H9 (cell line): ENCODE measurements around the gene BZW1. TPM values are rescaled to one million over a fixed set of nuclear protein-coding genes. Genes with fewer than 3 reads are reported as not detected.

Experiments
- DNase-seq: peaks from one replicate; pipeline ENCODE4 v3.0.0-alpha.2; 2017
- H2AFZ ChIP-seq: one replicate; pipeline ENCODE4 v1.6.1; 2013; ENCODE audit warnings: mild to moderate bottlenecking, low read length, control low read depth, moderate library complexity
- H2AK5ac ChIP-seq: 2 replicates; pipeline ENCODE4 v1.6.1; 2013; ENCODE audit warnings: low read length, control low read depth, mixed read lengths; ENCODE audit not compliant: insufficient read length
- H2BK120ac ChIP-seq: one replicate; pipeline ENCODE4 v1.6.1; 2013; ENCODE audit warnings: low read depth, mild to moderate bottlenecking, low read length, control low read depth, inconsistent platforms; ENCODE audit not compliant: poor library complexity, severe bottlenecking
- H2BK12ac ChIP-seq: 2 replicates; pipeline ENCODE4 v1.6.1; 2013; ENCODE audit warnings: low read length, control low read depth, mixed read lengths, low read depth; ENCODE audit not compliant: insufficient read length
- H2BK15ac ChIP-seq: 2 replicates; pipeline ENCODE4 v1.6.1; 2013; ENCODE audit warnings: low read depth, low read length, control low read depth
- H2BK20ac ChIP-seq: one replicate; pipeline ENCODE4 v1.6.1; 2013; ENCODE audit warnings: low read depth, mild to moderate bottlenecking, low read length, control low read depth, inconsistent platforms; ENCODE audit not compliant: poor library complexity, severe bottlenecking
- H2BK5ac ChIP-seq: 2 replicates; pipeline ENCODE4 v1.6.1; 2013; ENCODE audit warnings: low read length, control low read depth, mixed read lengths; ENCODE audit not compliant: insufficient read length
- H3K14ac ChIP-seq: 2 replicates; pipeline ENCODE4 v1.6.1; 2013; ENCODE audit warnings: low read length, control low read depth; ENCODE audit not compliant: insufficient read depth
- H3K18ac ChIP-seq: 2 replicates; pipeline ENCODE4 v1.6.1; 2013; ENCODE audit warnings: low read depth, mild to moderate bottlenecking, mixed read lengths, low read length, control low read depth; ENCODE audit not compliant: insufficient read length
- H3K23ac ChIP-seq: 2 replicates; pipeline ENCODE4 v1.6.1; 2013; ENCODE audit warnings: low read length, control low read depth, mixed read lengths, low read depth; ENCODE audit not compliant: insufficient read length
- H3K23me2 ChIP-seq: 2 replicates; pipeline ENCODE4 v1.6.1; 2013; ENCODE audit warnings: low read depth, mild to moderate bottlenecking, mixed read lengths, low read length, control low read depth; ENCODE audit not compliant: insufficient read length, poor library complexity, severe bottlenecking
- H3K27ac ChIP-seq: 2 replicates; pipeline ENCODE4 v1.5.1; 2013; ENCODE audit warnings: low read length, control low read depth, mixed read lengths, low read depth; ENCODE audit not compliant: insufficient read length
- H3K27me3 ChIP-seq: 2 replicates; pipeline ENCODE4 v1.6.1; 2013; ENCODE audit warnings: low read length, control low read depth, inconsistent platforms; ENCODE audit not compliant: insufficient read depth
- H3K4ac ChIP-seq: 2 replicates; pipeline ENCODE4 v1.6.1; 2013; ENCODE audit warnings: low read depth, mild to moderate bottlenecking, control low read depth, inconsistent platforms, low read length, moderate library complexity
- H3K4me1 ChIP-seq: 2 replicates; pipeline ENCODE4 v1.6.1; 2013; ENCODE audit warnings: low read length, control low read depth, inconsistent platforms; ENCODE audit not compliant: insufficient read depth
- H3K4me2 ChIP-seq: 2 replicates; pipeline ENCODE4 v1.6.1; 2013; ENCODE audit warnings: low read length, control low read depth, mixed read lengths; ENCODE audit not compliant: insufficient read length, insufficient read depth
- H3K56ac ChIP-seq: 2 replicates; pipeline ENCODE4 v1.6.1; 2013; ENCODE audit warnings: low read depth, mild to moderate bottlenecking, mixed read lengths, low read length, control low read depth; ENCODE audit not compliant: insufficient read length
- H3K79me1 ChIP-seq: 2 replicates; pipeline ENCODE4 v1.6.1; 2013; ENCODE audit warnings: low read depth, mild to moderate bottlenecking, moderate library complexity, low read length, control low read depth, inconsistent platforms; ENCODE audit not compliant: insufficient read depth, poor library complexity, severe bottlenecking
- H3K79me2 ChIP-seq: 2 replicates; pipeline ENCODE4 v1.6.1; 2013; ENCODE audit warnings: low read length, control low read depth, inconsistent platforms; ENCODE audit not compliant: insufficient read depth
- H3K9ac ChIP-seq: 2 replicates; pipeline ENCODE4 v1.6.1; 2013; ENCODE audit warnings: low read length, control low read depth, mixed read lengths; ENCODE audit not compliant: insufficient read length; ENCODE audit errors: extremely low read depth
- H3K9me3 ChIP-seq: one replicate; pipeline ENCODE4 v1.6.1; 2013; ENCODE audit warnings: low read depth, low read length, inconsistent platforms; ENCODE audit not compliant: control insufficient read depth
- H3T11ph ChIP-seq: one replicate; pipeline ENCODE4 v1.6.1; 2013; ENCODE audit warnings: mild to moderate bottlenecking, low read length, control low read depth, inconsistent platforms
- H4K20me1 ChIP-seq: one replicate; pipeline ENCODE4 v1.6.1; 2013; ENCODE audit not compliant: control insufficient read depth, insufficient read length, insufficient read depth
- H4K5ac ChIP-seq: 2 replicates; pipeline ENCODE4 v1.6.1; 2013; ENCODE audit warnings: low read depth, mild to moderate bottlenecking, mixed read lengths, low read length, control low read depth; ENCODE audit not compliant: insufficient read length
- H4K8ac ChIP-seq: replicated peaks from 2 replicates; pipeline ENCODE4 v1.6.1; 2013; ENCODE audit warnings: low read length, control low read depth, mixed read lengths, low read depth; ENCODE audit not compliant: insufficient read length
- H4K91ac ChIP-seq: 2 replicates; pipeline ENCODE4 v1.6.1; 2013; ENCODE audit warnings: low read depth, mild to moderate bottlenecking, moderate library complexity, mixed read lengths, low read length, control low read depth; ENCODE audit not compliant: insufficient read length
- H3K27ac Mint-ChIP-seq, 3 experiments: 2 replicates in 2 of 3; 3 replicates in 1 of 3; pipeline ENCODE4 v1.8.0; 2020 to 2021; ENCODE audit warnings: mixed read lengths in 3 of 3, mild to moderate bottlenecking in 1 of 3, moderate library complexity in 1 of 3
- H3K27me3 Mint-ChIP-seq: 2 replicates; pipeline ENCODE4 v1.8.0; 2021; ENCODE audit warnings: low read depth, mild to moderate bottlenecking, moderate library complexity, mixed read lengths
- H3K36me3 Mint-ChIP-seq, 3 experiments: 2 replicates in 2 of 3; 3 replicates in 1 of 3; pipeline ENCODE4 v1.8.0; 2020 to 2021; ENCODE audit warnings: low read depth in 3 of 3, mixed read lengths in 3 of 3; ENCODE audit not compliant: insufficient read depth in 1 of 3
- H3K4me1 Mint-ChIP-seq, 2 experiments: 2 replicates each; pipeline ENCODE4 v1.8.0; 2020; ENCODE audit warnings: mixed read lengths in 2 of 2
- H3K4me3 Mint-ChIP-seq, 2 experiments: 2 replicates in 1 of 2; 3 replicates in 1 of 2; pipeline ENCODE4 v1.8.0; 2020 to 2021; ENCODE audit warnings: mild to moderate bottlenecking in 2 of 2, mixed read lengths in 2 of 2, moderate library complexity in 1 of 2
- H3K9me3 Mint-ChIP-seq, 2 experiments: 2 replicates in 1 of 2; 3 replicates in 1 of 2; pipeline ENCODE4 v1.8.0; 2020; ENCODE audit warnings: mild to moderate bottlenecking in 2 of 2, mixed read lengths in 2 of 2, moderate library complexity in 1 of 2
- CTCF ChIP-seq: fragments of 200-600 bp; sonication (generic); conservative IDR thresholded peaks from 3 replicates; pipeline ENCODE4 v1.8.0; 2021; ENCODE audit warnings: antibody characterized with exemption, mild to moderate bottlenecking
- WGBS: extraction: QIAGEN DNeasy Blood & Tissue Kit; methylation state at CpG from one replicate; pipeline ENCODE4 v1.1.7; 2013; ENCODE audit warnings: missing lambda C conversion rate, low lambda C conversion rate, mixed read lengths; ENCODE audit not compliant: insufficient read length; ENCODE audit errors: extremely low coverage; 5-methylcytosine and 5-hydroxymethylcytosine counted together
- total RNA-seq: library from RNA; stranded (reverse); gene quantifications from 2 replicates; pipeline ENCODE4 v1.2.1, GENCODE V29; 2021

The BZW1 gene
- total RNA-seq, 1 experiment from 2014 or later: 370 TPM

- Histone ChIP-seq H2AFZ (no peak overlapping the region), H3K56ac (no peak overlapping the region), H4K8ac (no peak overlapping the region), H4K5ac (no peak overlapping the region), H2BK120ac (no peak overlapping the region), H3K18ac (no peak overlapping the region), H3K9me3 (no peaks in the 10 kb centered on the region), H3K4me2 (no peak overlapping the region), H4K20me1 (no peaks in the 10 kb centered on the region), H2BK12ac (no peak overlapping the region), H4K91ac (no peak overlapping the region), H3K9ac (no peak overlapping the region), H3K14ac (no peak overlapping the region), H3K4ac (no peak overlapping the region), H2AK5ac (no peak overlapping the region), H3K27ac (no peak overlapping the region), H3T11ph (no peak overlapping the region), H3K27me3 (no peaks in the 10 kb centered on the region), H2BK20ac (no peak overlapping the region), H3K23ac (no peak overlapping the region), H3K79me1 (no peaks in the 10 kb centered on the region), H3K4me1 (no peaks in the 10 kb centered on the region), H3K23me2 (no peaks in the 10 kb centered on the region), H2BK5ac (no peak overlapping the region), H3K79me2 (no peaks in the 10 kb centered on the region), H2BK15ac (no peak overlapping the region)
- Mint-ChIP-seq H3K4me3 (no peak overlapping the region), H3K27me3 (peaks cover 6% of the 10 kb centered on the region), H3K27ac (no peak overlapping the region), H3K36me3 (no peaks in the 10 kb centered on the region), H3K9me3 (no peaks in the 10 kb centered on the region), H3K4me1 (no peaks in the 10 kb centered on the region)
- WGBS: no CpG with 5 or more reads among the region's 5 CpGs
- no peak for TF ChIP-seq CTCF
- no peak for DNase-seq
Measured at GRCh38 chr2:200781616-200782015, 30.1 kb upstream of the BZW1 start.
